Upper lobe of left lung (tissue), 4 donors: ENCODE results near the gene PHTF2.

Source experiments
- EP300 ChIP-seq, 4 donors: sonication (generic); formaldehyde crosslinking; IDR thresholded peaks; one replicate each; pipeline ENCODE4 v1.5.1; 2017; ENCODE audit warnings: antibody characterized with exemption in 4 of 4, control low read depth in 2 of 4
- POLR2A ChIP-seq, 4 donors: fragments of 450-650 bp; IDR thresholded peaks; one replicate each; pipeline ENCODE4 v1.5.1; 2016 to 2017; ENCODE audit warnings: antibody characterized with exemption in 4 of 4, mild to moderate bottlenecking in 2 of 4
- POLR2AphosphoS5 ChIP-seq, 2 donors: sonication (generic); formaldehyde crosslinking; IDR thresholded peaks; one replicate each; pipeline ENCODE4 v1.5.1; 2017; ENCODE audit warnings: antibody characterized with exemption in 2 of 2
- TF ChIP-seq, protein P1 (sequence below), 6 experiments: fragments of 450-650 bp in 4 of 6; fragments of 200-600 bp in 2 of 6; sonication (generic) in 2 of 6; IDR thresholded peaks; one replicate each; pipeline ENCODE4 v1.5.1; 2016 to 2019; ENCODE audit warnings: antibody characterized with exemption in 6 of 6

GRCh38 chr7:77783545-77783944 is 15.0 kb upstream of the PHTF2 start:
- TF ChIP-seq, protein P1, sequence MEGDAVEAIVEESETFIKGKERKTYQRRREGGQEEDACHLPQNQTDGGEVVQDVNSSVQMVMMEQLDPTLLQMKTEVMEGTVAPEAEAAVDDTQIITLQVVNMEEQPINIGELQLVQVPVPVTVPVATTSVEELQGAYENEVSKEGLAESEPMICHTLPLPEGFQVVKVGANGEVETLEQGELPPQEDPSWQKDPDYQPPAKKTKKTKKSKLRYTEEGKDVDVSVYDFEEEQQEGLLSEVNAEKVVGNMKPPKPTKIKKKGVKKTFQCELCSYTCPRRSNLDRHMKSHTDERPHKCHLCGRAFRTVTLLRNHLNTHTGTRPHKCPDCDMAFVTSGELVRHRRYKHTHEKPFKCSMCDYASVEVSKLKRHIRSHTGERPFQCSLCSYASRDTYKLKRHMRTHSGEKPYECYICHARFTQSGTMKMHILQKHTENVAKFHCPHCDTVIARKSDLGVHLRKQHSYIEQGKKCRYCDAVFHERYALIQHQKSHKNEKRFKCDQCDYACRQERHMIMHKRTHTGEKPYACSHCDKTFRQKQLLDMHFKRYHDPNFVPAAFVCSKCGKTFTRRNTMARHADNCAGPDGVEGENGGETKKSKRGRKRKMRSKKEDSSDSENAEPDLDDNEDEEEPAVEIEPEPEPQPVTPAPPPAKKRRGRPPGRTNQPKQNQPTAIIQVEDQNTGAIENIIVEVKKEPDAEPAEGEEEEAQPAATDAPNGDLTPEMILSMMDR (IDR thresholded peaks at IDR 0.05): no peak
- TF ChIP-seq EP300 (IDR thresholded peaks at IDR 0.05) (no peak), POLR2A (IDR thresholded peaks at IDR 0.05) (no peak), POLR2AphosphoS5 (IDR thresholded peaks at IDR 0.05) (no peak)
